Measurements from ENCODE around the gene TEX35.

Gene TEX35

GRCh38 chr1:178544531-178544930, 31.6 kb downstream of the TEX35 start:
- H3K79me2 ChIP-seq (ENCODE audit: insufficient read depth, low read length) = no peaks in the 10 kb centered on the region
- no peak for ATAC-seq (ENCODE audit: insufficient read depth, low read depth)
- no peak overlapping the region for H3K4me3 ChIP-seq (ENCODE audit: low read depth in 1 of 2, low read length in 2 of 2)
- no peaks in the 10 kb centered on the region for H3K36me3 ChIP-seq (ENCODE audit: insufficient read depth, low read length)
- DNase-seq = no peak
- H4K20me1 ChIP-seq (ENCODE audit: insufficient read depth, low read length) = no peaks in the 10 kb centered on the region
- no peak overlapping the region for H3K9ac ChIP-seq (ENCODE audit: low read depth, low read length)
- H3K4me2 ChIP-seq (ENCODE audit: insufficient read depth, low read length) = no peak overlapping the region
- H3K27me3 ChIP-seq (ENCODE audit: insufficient read depth, low read length, poor library complexity) = peaks cover 5% of the 10 kb centered on the region
- TF ChIP-seq, protein P1, sequence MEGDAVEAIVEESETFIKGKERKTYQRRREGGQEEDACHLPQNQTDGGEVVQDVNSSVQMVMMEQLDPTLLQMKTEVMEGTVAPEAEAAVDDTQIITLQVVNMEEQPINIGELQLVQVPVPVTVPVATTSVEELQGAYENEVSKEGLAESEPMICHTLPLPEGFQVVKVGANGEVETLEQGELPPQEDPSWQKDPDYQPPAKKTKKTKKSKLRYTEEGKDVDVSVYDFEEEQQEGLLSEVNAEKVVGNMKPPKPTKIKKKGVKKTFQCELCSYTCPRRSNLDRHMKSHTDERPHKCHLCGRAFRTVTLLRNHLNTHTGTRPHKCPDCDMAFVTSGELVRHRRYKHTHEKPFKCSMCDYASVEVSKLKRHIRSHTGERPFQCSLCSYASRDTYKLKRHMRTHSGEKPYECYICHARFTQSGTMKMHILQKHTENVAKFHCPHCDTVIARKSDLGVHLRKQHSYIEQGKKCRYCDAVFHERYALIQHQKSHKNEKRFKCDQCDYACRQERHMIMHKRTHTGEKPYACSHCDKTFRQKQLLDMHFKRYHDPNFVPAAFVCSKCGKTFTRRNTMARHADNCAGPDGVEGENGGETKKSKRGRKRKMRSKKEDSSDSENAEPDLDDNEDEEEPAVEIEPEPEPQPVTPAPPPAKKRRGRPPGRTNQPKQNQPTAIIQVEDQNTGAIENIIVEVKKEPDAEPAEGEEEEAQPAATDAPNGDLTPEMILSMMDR (IDR thresholded peaks at IDR 0.05; ENCODE audit: borderline replicate concordance, extremely low read depth, low read length, poor library complexity, severe bottlenecking) = no peak
- no peak for TF ChIP-seq EZH2 (IDR thresholded peaks at IDR 0.05; ENCODE audit: borderline replicate concordance, low read depth, low read length, severe bottlenecking)
- peaks cover 19% of the 10 kb centered on the region for H3K4me1 ChIP-seq (ENCODE audit: insufficient read depth, low read length)
- H3K9me3 ChIP-seq (ENCODE audit: insufficient read depth, low read length, severe bottlenecking) = no peaks in the 10 kb centered on the region
- H2AFZ ChIP-seq (ENCODE audit: low read depth, low read length) = no peak overlapping the region
- H3K27ac ChIP-seq (ENCODE audit: low read length) = no peak overlapping the region

DNA sequence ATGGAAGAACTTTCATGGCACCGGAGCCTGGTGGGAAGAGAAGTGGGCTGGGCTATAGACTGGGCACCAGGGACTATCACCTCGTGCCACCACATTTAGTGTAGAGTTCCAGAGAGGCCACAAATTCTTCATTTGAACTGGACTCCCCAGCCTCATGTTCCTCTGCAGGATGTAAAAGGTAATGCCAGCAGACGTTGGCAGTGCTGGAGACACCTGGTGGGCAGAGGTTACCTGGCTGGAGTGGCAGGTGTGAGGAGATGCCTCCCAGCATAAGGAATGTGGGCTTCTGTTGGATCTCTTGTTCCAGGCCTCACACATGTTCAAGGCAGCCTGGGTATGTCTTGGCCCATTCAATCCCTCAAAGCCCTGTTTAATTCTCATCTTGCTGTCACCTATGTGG, 35.2 kb downstream of the TEX35 start:
- no peak for ATAC-seq (ENCODE audit: insufficient read depth, low read depth)
- TF ChIP-seq, protein P1 (IDR thresholded peaks at IDR 0.05; ENCODE audit: borderline replicate concordance, extremely low read depth, low read length, poor library complexity, severe bottlenecking) = no peak
- no peak for TF ChIP-seq EZH2 (IDR thresholded peaks at IDR 0.05; ENCODE audit: borderline replicate concordance, low read depth, low read length, severe bottlenecking)
- Histone ChIP-seq H3K27ac (ENCODE audit: low read length) (no peak overlapping the region), H3K9ac (ENCODE audit: low read depth, low read length) (no peak overlapping the region), H3K27me3 (ENCODE audit: insufficient read depth, low read length, poor library complexity) (no peaks in the 10 kb centered on the region), H3K9me3 (ENCODE audit: insufficient read depth, low read length, severe bottlenecking) (no peaks in the 10 kb centered on the region), H3K4me1 (ENCODE audit: insufficient read depth, low read length) (peaks cover 2% of the 10 kb centered on the region), H3K4me3 (ENCODE audit: low read depth in 1 of 2, low read length in 2 of 2) (no peak overlapping the region), H4K20me1 (ENCODE audit: insufficient read depth, low read length) (no peaks in the 10 kb centered on the region), H3K36me3 (ENCODE audit: insufficient read depth, low read length) (no peaks in the 10 kb centered on the region), H2AFZ (ENCODE audit: low read depth, low read length) (no peak overlapping the region), H3K79me2 (ENCODE audit: insufficient read depth, low read length) (no peaks in the 10 kb centered on the region), H3K4me2 (ENCODE audit: insufficient read depth, low read length) (no peak overlapping the region)
- no peak for DNase-seq

DNA sequence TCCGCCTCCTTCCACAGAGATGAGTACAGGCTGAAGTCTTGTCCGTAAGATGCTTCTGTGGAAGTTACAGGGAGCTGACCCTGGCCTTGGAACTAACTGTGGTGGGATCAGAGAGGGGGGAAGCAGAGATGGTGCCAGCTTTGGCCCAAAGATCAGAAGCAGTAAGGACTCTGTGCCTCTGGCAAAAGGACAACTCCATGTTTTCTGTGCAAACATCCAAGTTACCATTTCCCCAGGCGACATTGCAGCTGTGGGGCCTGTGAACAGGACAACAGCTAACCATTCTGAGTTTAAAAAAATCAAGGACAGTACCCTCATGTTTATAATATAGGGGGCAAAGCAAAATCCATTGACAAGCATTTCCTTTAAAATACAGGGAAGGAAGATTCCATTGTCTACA, 38.4 kb downstream of the TEX35 start:
- no peak for TF ChIP-seq EZH2 (IDR thresholded peaks at IDR 0.05; ENCODE audit: borderline replicate concordance, low read depth, low read length, severe bottlenecking)
- TF ChIP-seq, protein P1 (IDR thresholded peaks at IDR 0.05; ENCODE audit: borderline replicate concordance, extremely low read depth, low read length, poor library complexity, severe bottlenecking) = no peak
- Histone ChIP-seq H3K79me2 (ENCODE audit: insufficient read depth, low read length) (no peaks in the 10 kb centered on the region), H3K27ac (ENCODE audit: low read length) (no peak overlapping the region), H3K27me3 (ENCODE audit: insufficient read depth, low read length, poor library complexity) (no peaks in the 10 kb centered on the region), H3K4me2 (ENCODE audit: insufficient read depth, low read length) (no peak overlapping the region), H4K20me1 (ENCODE audit: insufficient read depth, low read length) (no peaks in the 10 kb centered on the region), H3K4me1 (ENCODE audit: insufficient read depth, low read length) (no peaks in the 10 kb centered on the region), H2AFZ (ENCODE audit: low read depth, low read length) (no peak overlapping the region), H3K36me3 (ENCODE audit: insufficient read depth, low read length) (no peaks in the 10 kb centered on the region), H3K9ac (ENCODE audit: low read depth, low read length) (no peak overlapping the region), H3K9me3 (ENCODE audit: insufficient read depth, low read length, severe bottlenecking) (no peaks in the 10 kb centered on the region), H3K4me3 (ENCODE audit: low read depth in 1 of 2, low read length in 2 of 2) (no peak overlapping the region)
- ATAC-seq (ENCODE audit: insufficient read depth, low read depth) (no peak), DNase-seq (no peak)

GRCh38 chr1:178551940-178552339, 39.0 kb downstream of the TEX35 start:
- no peaks in the 10 kb centered on the region for H3K79me2 ChIP-seq (ENCODE audit: insufficient read depth, low read length)
- no peaks in the 10 kb centered on the region for H3K27me3 ChIP-seq (ENCODE audit: insufficient read depth, low read length, poor library complexity)
- H3K4me1 ChIP-seq (ENCODE audit: insufficient read depth, low read length) = no peaks in the 10 kb centered on the region
- no peaks in the 10 kb centered on the region for H3K36me3 ChIP-seq (ENCODE audit: insufficient read depth, low read length)
- no peaks in the 10 kb centered on the region for H4K20me1 ChIP-seq (ENCODE audit: insufficient read depth, low read length)
- no peak overlapping the region for H2AFZ ChIP-seq (ENCODE audit: low read depth, low read length)
- H3K27ac ChIP-seq (ENCODE audit: low read length) = no peak overlapping the region
- TF ChIP-seq, protein P1 (IDR thresholded peaks at IDR 0.05; ENCODE audit: borderline replicate concordance, extremely low read depth, low read length, poor library complexity, severe bottlenecking) = no peak
- TF ChIP-seq EZH2 (IDR thresholded peaks at IDR 0.05; ENCODE audit: borderline replicate concordance, low read depth, low read length, severe bottlenecking) = no peak
- no peaks in the 10 kb centered on the region for H3K9me3 ChIP-seq (ENCODE audit: insufficient read depth, low read length, severe bottlenecking)
- no peak overlapping the region for H3K4me3 ChIP-seq (ENCODE audit: low read depth in 1 of 2, low read length in 2 of 2)
- DNase-seq (no peak), ATAC-seq (ENCODE audit: insufficient read depth, low read depth) (no peak)
- H3K4me2 ChIP-seq (ENCODE audit: insufficient read depth, low read length) = no peak overlapping the region
- no peak overlapping the region for H3K9ac ChIP-seq (ENCODE audit: low read depth, low read length)

All from DND-41 (cell line).